Gastroesophageal sphincter (tissue), 3 donors: Measurements from ENCODE around the gene ADAMTSL3.

Experiments
- EP300 ChIP-seq: sonication (generic); formaldehyde crosslinking; IDR thresholded peaks from one replicate; pipeline ENCODE4 v1.6.1; 2017; ENCODE audit warnings: antibody characterized with exemption, mild to moderate bottlenecking
- POLR2A ChIP-seq, 2 donors: fragments of 450-650 bp; IDR thresholded peaks; one replicate each; pipeline ENCODE4 v1.6.1; 2017; ENCODE audit warnings: antibody characterized with exemption in 2 of 2, mild to moderate bottlenecking in 2 of 2, moderate library complexity in 1 of 2
- POLR2AphosphoS5 ChIP-seq: sonication (generic); formaldehyde crosslinking; IDR thresholded peaks from one replicate; pipeline ENCODE4 v1.6.1; 2017; ENCODE audit warnings: antibody characterized with exemption
- TF ChIP-seq, protein P1 (sequence below), 4 experiments: fragments of 200-600 bp in 2 of 4; fragments of 450-650 bp in 2 of 4; sonication (generic) in 1 of 4; IDR thresholded peaks; one replicate each; pipeline ENCODE4 v1.5.1; 2017 to 2019; ENCODE audit warnings: antibody characterized with exemption in 4 of 4, mild to moderate bottlenecking in 2 of 4, moderate library complexity in 2 of 4

DNA sequence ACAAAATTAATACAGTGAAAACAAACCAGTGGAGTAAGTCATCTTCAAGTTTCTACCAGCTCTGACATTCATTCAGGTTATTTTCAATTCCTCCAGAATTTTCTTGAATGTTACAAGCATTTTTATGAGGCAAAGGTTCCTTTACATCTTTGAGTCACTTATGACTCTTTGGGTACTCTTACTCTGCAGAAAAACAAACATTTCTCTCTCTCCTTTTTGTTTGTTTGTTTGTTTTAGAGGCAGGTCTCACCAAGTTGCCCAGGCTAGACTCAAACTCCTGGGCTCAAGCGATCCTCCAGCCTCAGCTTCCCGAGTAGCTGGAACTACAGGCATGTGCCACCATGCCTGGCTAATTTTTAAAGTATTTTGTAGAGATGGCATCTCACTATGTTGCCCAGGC, 233.5 kb downstream of the ADAMTSL3 start:
- TF ChIP-seq POLR2A (IDR thresholded peaks at IDR 0.05) (no peak), POLR2AphosphoS5 (no peak), EP300 (no peak)
- TF ChIP-seq, protein P1, sequence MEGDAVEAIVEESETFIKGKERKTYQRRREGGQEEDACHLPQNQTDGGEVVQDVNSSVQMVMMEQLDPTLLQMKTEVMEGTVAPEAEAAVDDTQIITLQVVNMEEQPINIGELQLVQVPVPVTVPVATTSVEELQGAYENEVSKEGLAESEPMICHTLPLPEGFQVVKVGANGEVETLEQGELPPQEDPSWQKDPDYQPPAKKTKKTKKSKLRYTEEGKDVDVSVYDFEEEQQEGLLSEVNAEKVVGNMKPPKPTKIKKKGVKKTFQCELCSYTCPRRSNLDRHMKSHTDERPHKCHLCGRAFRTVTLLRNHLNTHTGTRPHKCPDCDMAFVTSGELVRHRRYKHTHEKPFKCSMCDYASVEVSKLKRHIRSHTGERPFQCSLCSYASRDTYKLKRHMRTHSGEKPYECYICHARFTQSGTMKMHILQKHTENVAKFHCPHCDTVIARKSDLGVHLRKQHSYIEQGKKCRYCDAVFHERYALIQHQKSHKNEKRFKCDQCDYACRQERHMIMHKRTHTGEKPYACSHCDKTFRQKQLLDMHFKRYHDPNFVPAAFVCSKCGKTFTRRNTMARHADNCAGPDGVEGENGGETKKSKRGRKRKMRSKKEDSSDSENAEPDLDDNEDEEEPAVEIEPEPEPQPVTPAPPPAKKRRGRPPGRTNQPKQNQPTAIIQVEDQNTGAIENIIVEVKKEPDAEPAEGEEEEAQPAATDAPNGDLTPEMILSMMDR (IDR thresholded peaks at IDR 0.05): no peak
